K562 (cell line): ENCODE results near the gene WDR90. TPM values are rescaled to one million over a fixed set of nuclear protein-coding genes. Genes with fewer than 3 reads are reported as not detected.

Source experiments
- ATAC-seq: fragments of 200-7000 bp; cut with Tn5 transposase; 3 replicates; pipeline ENCODE4 v1.9.1; 2020; ENCODE audit warnings: moderate library complexity
- BruUV-seq: library from RNA; stranded (reverse); fragments of 400-500 nt; replicated peaks from 2 replicates; lab custom pipeline; 2021; lab: Mats Ljungman, UMichigan
- CTCF ChIA-PET: fragments of 300-600 bp; formaldehyde crosslinking; extraction: SDS; loops from one replicate; lab custom pipeline; 2021; ENCODE audit warnings: low intra/inter-chr PET ratio; lab: Yijun Ruan, JAX
- POLR2A ChIA-PET: fragments of 300-600, 350-650 bp; sonication (Branson Sonifier 250); formaldehyde crosslinking; extraction: SDS; loops from one replicate; lab custom pipeline; 2021; ENCODE audit warnings: antibody characterized with exemption, inconsistent platforms; lab: Yijun Ruan, JAX
- DNase-seq, 4 experiments: peaks; one replicate each; pipeline versions ENCODE4 v3.0.0 to v3.0.0-alpha.2; 2011 to 2018; ENCODE audit warnings: low spot score in 3 of 4, mixed read lengths in 3 of 4; ENCODE audit errors: extremely low read depth in 1 of 4
- FAIRE-seq: peaks from 2 replicates; lab custom pipeline; 2011; peaks lifted over from hg19 to GRCh38; lab: Jason Lieb, UNC
- H2AFZ ChIP-seq: 2 replicates; pipeline ENCODE4 v1.6.0; 2011; ENCODE audit warnings: low read depth, low read length, control low read depth, inconsistent platforms
- H3K27ac ChIP-seq: fragments of 200-600 bp; 3 replicates; pipeline ENCODE4 v1.8.0; 2011; ENCODE audit warnings: low read depth, mild to moderate bottlenecking, control low read depth, inconsistent platforms, low read length, moderate library complexity, mixed read lengths; ENCODE audit errors: extremely low read depth
- H3K27me3 ChIP-seq, 2 experiments: fragments of 300-600 bp in 1 of 2; 2 replicates in 1 of 2; 3 replicates in 1 of 2; pipeline versions ENCODE4 v1.6.0 to v1.8.0; 2011; ENCODE audit warnings: inconsistent platforms in 2 of 2, low read length in 2 of 2, mild to moderate bottlenecking in 1 of 2, mixed read lengths in 1 of 2, moderate library complexity in 1 of 2; ENCODE audit not compliant: control insufficient read depth in 2 of 2, insufficient read depth in 2 of 2
- H3K36me3 ChIP-seq: fragments of 300-600 bp; 3 replicates; pipeline ENCODE4 v1.8.0; 2011; ENCODE audit warnings: mild to moderate bottlenecking, low read length, inconsistent platforms; ENCODE audit not compliant: control insufficient read depth, insufficient read depth
- H3K4me1 ChIP-seq, 2 experiments: fragments of 200-600 bp in 1 of 2; replicated peaks in 1 of 2; 2 replicates in 1 of 2; 3 replicates in 1 of 2; pipeline versions ENCODE4 v1.5.1 to v1.8.0; 2011; ENCODE audit warnings: inconsistent platforms in 2 of 2, low read length in 2 of 2, mild to moderate bottlenecking in 1 of 2, mixed read lengths in 1 of 2, moderate library complexity in 1 of 2; ENCODE audit not compliant: control insufficient read depth in 2 of 2, insufficient read depth in 2 of 2
- H3K4me2 ChIP-seq: 2 replicates; pipeline ENCODE4 v1.6.1; 2011; ENCODE audit warnings: low read length, control low read depth, inconsistent platforms, mixed read lengths; ENCODE audit not compliant: insufficient read depth
- H3K4me3 ChIP-seq: fragments of 200-600 bp; sonication (generic), shearing (Covaris generic); 2 replicates; pipeline ENCODE4 v1.5.1; 2016; ENCODE audit warnings: control low read depth, inconsistent platforms
- H3K79me2 ChIP-seq: fragments of 200-600 bp; 3 replicates; pipeline ENCODE4 v1.8.0; 2011; ENCODE audit warnings: low read length, inconsistent platforms; ENCODE audit not compliant: control insufficient read depth, insufficient read depth
- H3K9ac ChIP-seq, 2 experiments: 2 replicates each; pipeline versions ENCODE4 v1.6.0 to v1.6.1; 2011; ENCODE audit warnings: low read depth in 2 of 2, low read length in 2 of 2, control low read depth in 1 of 2, inconsistent platforms in 1 of 2, mild to moderate bottlenecking in 1 of 2, mixed read lengths in 1 of 2; ENCODE audit not compliant: insufficient read depth in 1 of 2
- H3K9me1 ChIP-seq: one replicate; pipeline ENCODE4 v1.6.0; 2011; ENCODE audit warnings: inconsistent platforms, mild to moderate bottlenecking, low read length, moderate library complexity; ENCODE audit not compliant: control insufficient read depth, insufficient read depth
- H3K9me3 ChIP-seq: replicated peaks from 2 replicates; pipeline ENCODE4 v1.5.1; 2011; ENCODE audit warnings: low read depth, low read length, inconsistent platforms; ENCODE audit not compliant: control insufficient read depth, insufficient read depth
- H4K20me1 ChIP-seq: replicated peaks from 2 replicates; pipeline ENCODE4 v1.6.1; 2011; ENCODE audit warnings: low read length, inconsistent platforms, mixed read lengths; ENCODE audit not compliant: control insufficient read depth, insufficient read depth
- POLR2G ChIP-seq: fragments of 200-400 bp; formaldehyde crosslinking; IDR thresholded peaks from 2 replicates; pipeline ENCODE4 v1.6.1; 2017; ENCODE audit warnings: low read depth, mild to moderate bottlenecking, antibody characterized with exemption, low read length, moderate library complexity
- ZNF79 ChIP-seq: fragments of 250-450 bp; sonication (Bioruptor Pico); IDR thresholded peaks from 2 replicates; pipeline ENCODE4 v1.4.0; 2020; ENCODE audit warnings: low read depth, mild to moderate bottlenecking, moderate library complexity
- WGBS: fragments of 100-300 bp; shearing (Covaris generic); methylation state at CpG from one replicate; pipeline ENCODE4 v1.1.6; 2016; ENCODE audit warnings: low coverage, mixed read lengths; ENCODE audit not compliant: insufficient coverage; ENCODE audit errors: missing lambda C conversion rate; 5-methylcytosine and 5-hydroxymethylcytosine counted together
- in situ Hi-C: fragments of 300-500 bp; cut with MboI; formaldehyde crosslinking; loops from 4 replicates; pipeline ENCODE4 v1.15.0; 2018; ENCODE audit warnings: inconsistent platforms, mixed read lengths
- intact Hi-C: fragments of 100-400 bp; cut with micrococcal nuclease; formaldehyde crosslinking; loops from 2 replicates; pipeline ENCODE4 v1.14.2; 2022
- polyA plus RNA-seq, 8 experiments: library from polyadenylated mRNA; depleted of rRNA in 4 of 8; stranded (reverse) in 5 of 8; unstranded in 3 of 8; fragments of >200 nt; fragmentation: Nextera tagmentation in 2 of 8; fragmentation: Illumina TruSeq in 1 of 8; extraction: Ambion mirVana in 2 of 8; extraction: Trizol in 1 of 8; gene quantifications; 2 replicates each; pipeline versions ENCODE4 v1.2.1 to v1.2.3, GENCODE V29; 2011 to 2014; ENCODE audit warnings: inconsistent platforms in 1 of 8, missing spikeins in 1 of 8
- total RNA-seq, 7 experiments: library from RNA; depleted of rRNA in 6 of 7; stranded (reverse); fragments of >200 nt in 6 of 7; fragmentation: Illumina TruSeq in 2 of 7; extraction: Trizol in 2 of 7; gene quantifications; 2 replicates each; pipeline versions ENCODE4 v1.2.1 to v1.2.3, GENCODE V29; 2011 to 2021; ENCODE audit warnings: low replicate concordance in 1 of 7
- TF ChIP-seq, protein P1 (sequence below): sonication (generic); formaldehyde crosslinking; IDR thresholded peaks from 2 replicates; pipeline ENCODE4 v1.8.0; 2023; ENCODE audit warnings: mild to moderate bottlenecking, missing genetic modification reagents
- TF ChIP-seq, protein P2 (sequence below): sonication (generic); formaldehyde crosslinking; IDR thresholded peaks from 2 replicates; pipeline ENCODE4 v1.9.0; 2022; ENCODE audit warnings: mild to moderate bottlenecking, missing genetic modification reagents
- TF ChIP-seq, protein P3 (sequence below): sonication (generic); formaldehyde crosslinking; IDR thresholded peaks from 2 replicates; pipeline ENCODE4 v1.8.1; 2023; ENCODE audit warnings: mild to moderate bottlenecking, missing genetic modification reagents

WDR90 gene
- total and polyA plus RNA-seq, 9 of the 15 experiments (the other 6 are each of a cell fraction or from before 2014, with no cell fraction given), result 0.44 to 12.6 (median 3.3) TPM

GRCh38 chr16:624526-625070 lies 24.6 kb upstream of the WDR90 start (continued):
- TF ChIP-seq, protein P1, sequence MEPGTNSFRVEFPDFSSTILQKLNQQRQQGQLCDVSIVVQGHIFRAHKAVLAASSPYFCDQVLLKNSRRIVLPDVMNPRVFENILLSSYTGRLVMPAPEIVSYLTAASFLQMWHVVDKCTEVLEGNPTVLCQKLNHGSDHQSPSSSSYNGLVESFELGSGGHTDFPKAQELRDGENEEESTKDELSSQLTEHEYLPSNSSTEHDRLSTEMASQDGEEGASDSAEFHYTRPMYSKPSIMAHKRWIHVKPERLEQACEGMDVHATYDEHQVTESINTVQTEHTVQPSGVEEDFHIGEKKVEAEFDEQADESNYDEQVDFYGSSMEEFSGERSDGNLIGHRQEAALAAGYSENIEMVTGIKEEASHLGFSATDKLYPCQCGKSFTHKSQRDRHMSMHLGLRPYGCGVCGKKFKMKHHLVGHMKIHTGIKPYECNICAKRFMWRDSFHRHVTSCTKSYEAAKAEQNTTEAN, result no peak
- TF ChIP-seq, protein P2, sequence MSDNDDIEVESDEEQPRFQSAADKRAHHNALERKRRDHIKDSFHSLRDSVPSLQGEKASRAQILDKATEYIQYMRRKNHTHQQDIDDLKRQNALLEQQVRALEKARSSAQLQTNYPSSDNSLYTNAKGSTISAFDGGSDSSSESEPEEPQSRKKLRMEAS, result no peak

DNA sequence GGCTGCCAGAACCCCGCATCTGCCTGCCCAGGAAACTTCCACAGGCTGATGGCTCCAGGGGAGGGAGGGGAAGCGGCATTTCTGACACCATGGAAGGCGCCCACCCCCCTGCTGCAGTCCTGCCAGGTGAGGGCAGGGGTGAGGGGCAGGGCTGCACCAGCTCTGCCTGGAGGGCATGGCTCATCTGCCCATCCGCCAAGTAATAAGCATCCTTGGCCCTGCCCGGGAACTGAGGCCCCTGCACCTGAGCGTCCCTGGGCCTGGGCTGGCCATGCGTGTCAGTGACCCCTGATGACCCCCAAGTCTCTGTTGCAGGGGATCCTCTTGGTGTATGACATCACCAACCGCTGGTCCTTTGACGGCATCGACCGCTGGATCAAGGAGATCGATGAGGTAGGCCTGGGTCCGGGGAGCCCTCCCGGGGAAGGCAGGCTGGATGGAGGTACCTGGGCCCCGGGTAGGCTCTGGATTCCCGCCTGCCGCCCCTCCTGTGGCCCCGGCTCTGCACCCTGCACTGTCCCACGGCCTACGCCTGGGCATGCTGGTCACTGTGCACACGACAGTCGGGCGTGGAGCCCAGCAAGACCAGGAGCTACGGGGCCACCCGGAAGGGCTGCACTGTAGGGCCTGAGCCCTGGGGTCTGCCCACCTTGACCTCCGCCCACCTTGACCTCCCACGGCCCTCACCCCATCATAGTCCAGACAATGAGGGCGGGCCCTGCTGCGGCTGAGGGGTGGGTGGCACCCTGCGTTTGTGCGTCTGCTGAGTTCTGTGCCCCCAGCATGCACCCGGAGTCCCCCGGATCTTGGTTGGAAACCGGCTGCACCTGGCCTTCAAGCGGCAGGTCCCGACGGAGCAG lies 23.8 kb upstream of the WDR90 start:
- ATAC-seq, result no peak
- H3K27ac ChIP-seq, result no peak overlapping the region
- 91% methylated on average over 28 of the region's 37 CpGs for WGBS
- no TSS peak for BruUV-seq
- H3K4me3 ChIP-seq, result no peak overlapping the region
- peaks cover 23% of the 10 kb centered on the region; the same call in 2 of the 3 replicates for H3K36me3 ChIP-seq
- DNase-seq, result no peak
- no peaks in the 10 kb centered on the region for H3K27me3 ChIP-seq
- H3K4me2 ChIP-seq, result no peak overlapping the region
- ChIA-PET POLR2A (interaction anchor here (0.6 to 2.1 kb wide), 2 partner anchors 11 to 40 kb away, joined by 4 to 8 read pairs; partner anchors contain the start of gene METTL26), CTCF (no interaction called here)
- no peak overlapping the region for H2AFZ ChIP-seq
- no peaks in the 10 kb centered on the region for H4K20me1 ChIP-seq
- TF ChIP-seq, protein P3, sequence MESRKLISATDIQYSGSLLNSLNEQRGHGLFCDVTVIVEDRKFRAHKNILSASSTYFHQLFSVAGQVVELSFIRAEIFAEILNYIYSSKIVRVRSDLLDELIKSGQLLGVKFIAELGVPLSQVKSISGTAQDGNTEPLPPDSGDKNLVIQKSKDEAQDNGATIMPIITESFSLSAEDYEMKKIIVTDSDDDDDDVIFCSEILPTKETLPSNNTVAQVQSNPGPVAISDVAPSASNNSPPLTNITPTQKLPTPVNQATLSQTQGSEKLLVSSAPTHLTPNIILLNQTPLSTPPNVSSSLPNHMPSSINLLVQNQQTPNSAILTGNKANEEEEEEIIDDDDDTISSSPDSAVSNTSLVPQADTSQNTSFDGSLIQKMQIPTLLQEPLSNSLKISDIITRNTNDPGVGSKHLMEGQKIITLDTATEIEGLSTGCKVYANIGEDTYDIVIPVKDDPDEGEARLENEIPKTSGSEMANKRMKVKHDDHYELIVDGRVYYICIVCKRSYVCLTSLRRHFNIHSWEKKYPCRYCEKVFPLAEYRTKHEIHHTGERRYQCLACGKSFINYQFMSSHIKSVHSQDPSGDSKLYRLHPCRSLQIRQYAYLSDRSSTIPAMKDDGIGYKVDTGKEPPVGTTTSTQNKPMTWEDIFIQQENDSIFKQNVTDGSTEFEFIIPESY (CRISPR knock-in tag), result peak; percentile 49; the same call in 1 of the 2 replicates
- no peak for TF ChIP-seq ZNF79 (CRISPR knock-in tag)
- peak; percentile 31; the same call in 1 of the 2 replicates for TF ChIP-seq POLR2G
- intact Hi-C loops, result no loop called here
- H3K79me2 ChIP-seq, result peaks cover 17% of the 10 kb centered on the region; the same call in 2 of the 3 replicates
- no peaks in the 10 kb centered on the region for H3K9me3 ChIP-seq
- FAIRE-seq, result no peak
- H3K9ac ChIP-seq, result peak overlapping the region in 1 of 2 experiments; percentile 26; a peak in 1 of 4 replicates
- H3K4me1 ChIP-seq, result peaks cover 32 to 93% of the 10 kb centered on the region in 2 experiments
- no peaks in the 10 kb centered on the region for H3K9me1 ChIP-seq
- in situ Hi-C loops, result no loop called here
